Measurements from ENCODE around the gene SLC9A3. TPM values are rescaled to one million over a fixed set of nuclear protein-coding genes. Genes with fewer than 3 reads are reported as not detected.

Gene SLC9A3
- total and polyA plus RNA-seq, 7 donors, result 0.81 to 1.7 (median 1.2) TPM

GRCh38 chr5:421287-421880 lies 102.9 kb downstream of the SLC9A3 start:
- DNase-seq (peak in 1 of 2 donors; percentile 39), ATAC-seq (no peak)
- intact Hi-C loops (cut with DNase I), result no loop called here
- no peak overlapping the region for H3K4me3 ChIP-seq
- TF ChIP-seq CTCF (IDR thresholded peaks at IDR 0.05), result no peak
- no peaks in the 10 kb centered on the region for H3K4me1 ChIP-seq
- peaks cover 0 to 4% (median 0%) of the 10 kb centered on the region in 3 donors for H3K27me3 ChIP-seq (ENCODE audit: insufficient read depth in 3 of 3, low read length in 2 of 3)
- 84 to 92% (median 90%) methylated on average over 34 of the region's 34 CpGs for WGBS, 3 donors
- H3K27ac ChIP-seq, result no peak overlapping the region
- no peaks in the 10 kb centered on the region for H3K36me3 ChIP-seq (ENCODE audit: insufficient read depth in 1 of 2, low read depth in 1 of 2)
- H3K9me3 ChIP-seq, result no peaks in the 10 kb centered on the region

GRCh38 chr5:420632-421286 lies 103.5 kb downstream of the SLC9A3 start:
- intact Hi-C loops (cut with DNase I), result no loop called here
- Histone ChIP-seq H3K4me1 (no peaks in the 10 kb centered on the region), H3K27ac (no peak overlapping the region), H3K4me3 (no peak overlapping the region), H3K36me3 (ENCODE audit: insufficient read depth in 1 of 2, low read depth in 1 of 2) (no peaks in the 10 kb centered on the region), H3K9me3 (no peaks in the 10 kb centered on the region), H3K27me3 (ENCODE audit: insufficient read depth in 3 of 3, low read length in 2 of 3) (peaks cover 0 to 4% (median 0%) of the 10 kb centered on the region in 3 donors)
- TF ChIP-seq CTCF (IDR thresholded peaks at IDR 0.05), result no peak
- 91 to 95% (median 94%) methylated on average over 51 to 52 of the region's 52 CpGs for WGBS, 3 donors
- ATAC-seq, result no peak
- DNase-seq, result peak in 1 of 2 donors; percentile 46

Other genes starting within 250 kb of the SLC9A3 start
- gene AHRR, start 202.7 kb downstream of the SLC9A3 start, total RNA-seq, result 1 to 10 TPM in 2 of 4 donors, under 1 TPM in 2; 0.45 to 7.4 (median 1.2) TPM
- under 1 TPM; 0.10 to 0.39 (median 0.13) TPM for gene AHRR, start 202.7 kb downstream of the SLC9A3 start, polyA plus RNA-seq
- 10 to 100 TPM; 55.8 to 62.7 (median 59.1) TPM for gene EXOC3, start 81.3 kb downstream of the SLC9A3 start, total RNA-seq
- gene EXOC3, start 81.3 kb downstream of the SLC9A3 start, polyA plus RNA-seq, result 10 to 100 TPM; 38.2 to 63.4 (median 49.4) TPM
- gene CEP72, start 87.9 kb upstream of the SLC9A3 start, total RNA-seq, result 1 to 10 TPM in 2 of 4 donors, under 1 TPM in 2; 0.48 to 2.4 (median 1.1) TPM
- gene CEP72, start 87.9 kb upstream of the SLC9A3 start, polyA plus RNA-seq, result 1 to 10 TPM in 1 of 3 donors, under 1 TPM in 2; 0.43 to 1.5 (median 0.68) TPM
- gene TPPP, start 168.9 kb upstream of the SLC9A3 start, total RNA-seq, result 10 to 100 TPM in 1 of 4 donors, 1 to 10 TPM in 3; 3.1 to 11.0 (median 5.3) TPM
- 1 to 10 TPM; 1.8 to 3.3 (median 2.0) TPM for gene TPPP, start 168.9 kb upstream of the SLC9A3 start, polyA plus RNA-seq

Measured in psoas muscle (tissue), 8 donors.